Endothelial cell of umbilical vein (primary cell): ENCODE measurements around the gene GCH1. TPM values are rescaled to one million over a fixed set of nuclear protein-coding genes. Genes with fewer than 3 reads are reported as not detected.

ENCODE experiments used
- BruUV-seq: library from RNA; stranded (reverse); fragments of 400-500 nt; replicated peaks from 2 replicates; lab custom pipeline; 2021; lab: Mats Ljungman, UMichigan
- CTCF ChIA-PET: fragments of 300-600, 350-600 bp; sonication (Branson Sonifier 250); formaldehyde crosslinking; loops from one replicate; lab custom pipeline; 2021; ENCODE audit warnings: antibody characterized with exemption, inconsistent platforms; lab: Charles Lee
- POLR2A ChIA-PET: fragments of 300-600, 350-600 bp; sonication (Branson Sonifier 250); formaldehyde crosslinking; loops from one replicate; lab custom pipeline; 2021; ENCODE audit warnings: antibody characterized with exemption, inconsistent platforms; lab: Charles Lee
- DNase-seq: peaks from one replicate; pipeline ENCODE4 v3.0.0-alpha.2; 2011; ENCODE audit warnings: low read depth, low spot score
- FAIRE-seq: peaks from 2 replicates; lab custom pipeline; 2011; peaks lifted over from hg19 to GRCh38; lab: Jason Lieb, UNC
- H2AFZ ChIP-seq: 2 replicates; pipeline ENCODE4 v1.6.0; 2012; ENCODE audit warnings: low read depth, low read length, control low read depth, inconsistent platforms
- H3K27ac ChIP-seq: 2 replicates; pipeline ENCODE4 v1.5.1; 2011; ENCODE audit warnings: low read depth, mild to moderate bottlenecking, control low read depth, low read length, moderate library complexity; ENCODE audit not compliant: insufficient read depth
- H3K27me3 ChIP-seq, 2 experiments: 2 replicates each; pipeline versions ENCODE4 v1.6.0 to v1.6.1; 2011; ENCODE audit warnings: low read length in 2 of 2, mixed read lengths in 1 of 2; ENCODE audit not compliant: control insufficient read depth in 2 of 2, insufficient read depth in 2 of 2
- H3K36me3 ChIP-seq, 2 experiments: 2 replicates in 1 of 2; 3 replicates in 1 of 2; pipeline ENCODE4 v1.5.1; 2011; ENCODE audit warnings: low read length in 2 of 2, mild to moderate bottlenecking in 1 of 2, moderate library complexity in 1 of 2; ENCODE audit not compliant: control insufficient read depth in 2 of 2, insufficient read depth in 2 of 2; ENCODE audit errors: extremely low read depth in 1 of 2
- H3K4me1 ChIP-seq: 3 replicates; pipeline ENCODE4 v1.5.1; 2011; ENCODE audit warnings: mild to moderate bottlenecking, low read length; ENCODE audit not compliant: control insufficient read depth, insufficient read depth; ENCODE audit errors: extremely low read depth
- H3K4me2 ChIP-seq: 2 replicates; pipeline ENCODE4 v1.6.1; 2011; ENCODE audit warnings: low read length, control low read depth, mixed read lengths; ENCODE audit not compliant: insufficient read depth
- H3K4me3 ChIP-seq, 3 experiments: fragments of 200-600 bp in 1 of 3; sonication (generic), shearing (Covaris generic) in 1 of 3; replicated peaks in 1 of 3; 2 replicates each; pipeline ENCODE4 v1.5.1; 2011 to 2016; ENCODE audit warnings: control low read depth in 3 of 3, low read length in 3 of 3, mild to moderate bottlenecking in 2 of 3, inconsistent platforms in 1 of 3, low read depth in 1 of 3, moderate library complexity in 1 of 3; ENCODE audit not compliant: insufficient read depth in 1 of 3
- H3K79me2 ChIP-seq: 2 replicates; pipeline ENCODE4 v1.6.0; 2012; ENCODE audit warnings: low read length, inconsistent platforms; ENCODE audit not compliant: control insufficient read depth, insufficient read depth
- H3K9ac ChIP-seq: replicated peaks from 2 replicates; pipeline ENCODE3; 2011; ENCODE audit warnings: low read length, control low read depth; ENCODE audit not compliant: insufficient read depth; ENCODE audit errors: extremely low read depth
- H3K9me1 ChIP-seq: replicated peaks from 3 replicates; pipeline ENCODE4 v1.6.0; 2011; ENCODE audit warnings: mild to moderate bottlenecking, low read length; ENCODE audit not compliant: control insufficient read depth, insufficient read depth; ENCODE audit errors: extremely low read depth
- H3K9me3 ChIP-seq: replicated peaks from 2 replicates; pipeline ENCODE4 v1.5.1; 2012; ENCODE audit warnings: low read length, inconsistent platforms; ENCODE audit not compliant: control insufficient read depth, insufficient read depth
- H4K20me1 ChIP-seq: replicated peaks from 2 replicates; pipeline ENCODE3; 2011; ENCODE audit warnings: mild to moderate bottlenecking, low read length; ENCODE audit not compliant: control insufficient read depth, insufficient read depth; ENCODE audit errors: extremely low read depth
- EZH2 ChIP-seq: IDR thresholded peaks from 2 replicates; pipeline ENCODE4 v1.6.1; 2012; ENCODE audit warnings: borderline replicate concordance, low read depth, mild to moderate bottlenecking, moderate library complexity, low read length, inconsistent platforms; ENCODE audit not compliant: severe bottlenecking
- FOS ChIP-seq: IDR thresholded peaks from 2 replicates; pipeline ENCODE4 v1.6.1; 2011; ENCODE audit warnings: mild to moderate bottlenecking, low read length, moderate library complexity, borderline replicate concordance; ENCODE audit not compliant: insufficient read depth
- GATA2 ChIP-seq: IDR thresholded peaks from 2 replicates; pipeline ENCODE4 v1.7.0; 2011; ENCODE audit warnings: low read depth, mild to moderate bottlenecking, moderate library complexity, mixed read lengths, low read length; ENCODE audit not compliant: insufficient read length, insufficient read depth
- JUN ChIP-seq: IDR thresholded peaks from 2 replicates; pipeline ENCODE4 v1.6.1; 2011; ENCODE audit warnings: borderline replicate concordance, low read depth; ENCODE audit not compliant: insufficient read length, insufficient read depth
- POLR2A ChIP-seq: IDR thresholded peaks from 2 replicates; pipeline ENCODE4 v1.6.1; 2012; ENCODE audit warnings: low read depth, mild to moderate bottlenecking, control low read depth, low read length
- POLR2AphosphoS5 ChIP-seq: IDR thresholded peaks from 2 replicates; pipeline ENCODE4 v1.6.1; 2012; ENCODE audit warnings: low read depth, mild to moderate bottlenecking, control low read depth, low read length, moderate library complexity; ENCODE audit not compliant: insufficient read depth
- dilution Hi-C: fragments of 300-500 bp; cut with MboI; formaldehyde crosslinking; loops from one replicate; pipeline ENCODE4 v1.15.0; 2019; ENCODE audit warnings: low sequenced_read_pairs; ENCODE audit not compliant: extremely low pct_ligation_motif_present
- intact Hi-C: fragments of 100-400 bp; cut with micrococcal nuclease; formaldehyde crosslinking; loops from one replicate; pipeline ENCODE4 v1.10.0; 2022
- polyA plus RNA-seq, 4 experiments: library from polyadenylated mRNA; depleted of rRNA in 3 of 4; stranded (reverse) in 3 of 4; unstranded in 1 of 4; fragments of >200 nt; gene quantifications; 2 replicates each; pipeline versions ENCODE4 v1.2.1 to v1.2.3, GENCODE V29; 2011 to 2012; ENCODE audit warnings: missing spikeins in 1 of 4
- total RNA-seq: library from RNA; stranded (reverse); gene quantifications from 2 replicates; pipeline ENCODE4 v1.2.3, GENCODE V29; 2021
- TF ChIP-seq, protein P1 (sequence below), 2 donors: IDR thresholded peaks; 1 replicate in 1 of 2; 2 replicates in 1 of 2; pipeline ENCODE4 v1.5.1; 2011; ENCODE audit warnings: low read length in 2 of 2, mild to moderate bottlenecking in 2 of 2, moderate library complexity in 2 of 2, control low read depth in 1 of 2, inconsistent platforms in 1 of 2, low read depth in 1 of 2; ENCODE audit not compliant: insufficient read depth in 1 of 2; ENCODE audit errors: extremely low read depth in 1 of 2

Gene GCH1
- total and polyA plus RNA-seq, 2 donors (not counting 3 experiments of a cell fraction or from before 2014, with no cell fraction given), result 3.6 to 4.6 TPM

DNA sequence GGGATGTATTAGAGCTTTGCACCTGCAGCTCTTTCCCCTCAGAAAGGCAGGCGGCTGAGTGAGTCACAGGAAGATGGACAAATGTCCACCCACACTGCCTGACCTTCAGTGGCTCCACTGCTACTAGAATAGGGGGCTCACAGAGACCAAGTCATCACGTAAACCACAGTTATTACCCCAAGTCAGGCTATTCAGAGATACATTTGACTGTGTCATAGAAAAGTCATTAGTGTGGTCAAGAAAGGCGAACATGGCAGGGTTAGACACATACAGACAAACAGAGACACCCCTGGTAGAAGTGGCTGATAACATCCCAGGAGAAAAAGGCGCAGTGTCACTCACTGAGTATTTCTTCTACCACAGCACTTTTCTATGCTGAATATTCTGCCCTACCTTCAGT lies 36.0 kb downstream of the GCH1 start:
- peaks cover 13% of the 10 kb centered on the region for H3K4me1 ChIP-seq
- no peaks in the 10 kb centered on the region for H3K79me2 ChIP-seq
- no peaks in the 10 kb centered on the region for H3K9me1 ChIP-seq
- intact Hi-C loops (no loop called here), dilution Hi-C loops (no loop called here)
- no peaks in the 10 kb centered on the region for H3K27me3 ChIP-seq
- H3K9ac ChIP-seq, result no peak overlapping the region
- FAIRE-seq (no peak), DNase-seq (peak; percentile 33)
- ChIA-PET CTCF (interaction anchor here (0.7 to 3.9 kb wide), 10 partner anchors 9 to 174 kb away, joined by 3 to 25 read pairs (median 4); no protein-coding TSS in a partner anchor), POLR2A (no interaction called here)
- no peak overlapping the region for H2AFZ ChIP-seq
- no peak overlapping the region for H3K4me2 ChIP-seq
- TF ChIP-seq, protein P1, sequence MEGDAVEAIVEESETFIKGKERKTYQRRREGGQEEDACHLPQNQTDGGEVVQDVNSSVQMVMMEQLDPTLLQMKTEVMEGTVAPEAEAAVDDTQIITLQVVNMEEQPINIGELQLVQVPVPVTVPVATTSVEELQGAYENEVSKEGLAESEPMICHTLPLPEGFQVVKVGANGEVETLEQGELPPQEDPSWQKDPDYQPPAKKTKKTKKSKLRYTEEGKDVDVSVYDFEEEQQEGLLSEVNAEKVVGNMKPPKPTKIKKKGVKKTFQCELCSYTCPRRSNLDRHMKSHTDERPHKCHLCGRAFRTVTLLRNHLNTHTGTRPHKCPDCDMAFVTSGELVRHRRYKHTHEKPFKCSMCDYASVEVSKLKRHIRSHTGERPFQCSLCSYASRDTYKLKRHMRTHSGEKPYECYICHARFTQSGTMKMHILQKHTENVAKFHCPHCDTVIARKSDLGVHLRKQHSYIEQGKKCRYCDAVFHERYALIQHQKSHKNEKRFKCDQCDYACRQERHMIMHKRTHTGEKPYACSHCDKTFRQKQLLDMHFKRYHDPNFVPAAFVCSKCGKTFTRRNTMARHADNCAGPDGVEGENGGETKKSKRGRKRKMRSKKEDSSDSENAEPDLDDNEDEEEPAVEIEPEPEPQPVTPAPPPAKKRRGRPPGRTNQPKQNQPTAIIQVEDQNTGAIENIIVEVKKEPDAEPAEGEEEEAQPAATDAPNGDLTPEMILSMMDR (IDR thresholded peaks at IDR 0.05; ENCODE audit: extremely low read depth in 1 of 2, insufficient read depth in 1 of 2, low read depth in 1 of 2, low read length in 2 of 2), result no peak
- TF ChIP-seq EZH2 (no peak), POLR2A (no peak), FOS (peak; percentile 36), GATA2 (no peak), POLR2AphosphoS5 (no peak), JUN (no peak)
- no peaks in the 10 kb centered on the region for H3K9me3 ChIP-seq
- no TSS peak for BruUV-seq
- H3K36me3 ChIP-seq, result no peaks in the 10 kb centered on the region
- H4K20me1 ChIP-seq, result no peaks in the 10 kb centered on the region
- H3K27ac ChIP-seq, result no peak overlapping the region
- H3K4me3 ChIP-seq, result no peak overlapping the region
